ENCODE measurements around the gene GNAT2.

GNAT2 gene

GRCh38 chr1:109584766-109585165 is 34.6 kb downstream of the GNAT2 start:
- H3K9me3 ChIP-seq (ENCODE audit: low read length): no peaks in the 10 kb centered on the region
- no peaks in the 10 kb centered on the region for H3K4me1 ChIP-seq (ENCODE audit: insufficient read depth, low read length, severe bottlenecking)
- H3F3A ChIP-seq (ENCODE audit: insufficient read depth, low read length): no peaks in the 10 kb centered on the region
- H3K27ac ChIP-seq (ENCODE audit: low read depth, low read length, poor library complexity, severe bottlenecking): no peak overlapping the region
- peaks cover 87% of the 10 kb centered on the region for H3K36me3 ChIP-seq (ENCODE audit: insufficient read depth, low read length)
- H2AFZ ChIP-seq (ENCODE audit: low read length): no peak overlapping the region
- H3K4me3 ChIP-seq (ENCODE audit: low read depth, low read length, poor library complexity, severe bottlenecking): no peak overlapping the region
- no peaks in the 10 kb centered on the region for H3K79me2 ChIP-seq (ENCODE audit: insufficient read depth, low read length)
- H3K9me2 ChIP-seq (ENCODE audit: low read depth, low read length): no peaks in the 10 kb centered on the region
- no peaks in the 10 kb centered on the region for H4K20me1 ChIP-seq (ENCODE audit: insufficient read depth, low read length)
- no peak overlapping the region for H3K4me2 ChIP-seq (ENCODE audit: low read length)
- H3K27me3 ChIP-seq (ENCODE audit: insufficient read depth, low read length): no peaks in the 10 kb centered on the region
- no peak overlapping the region for H3K9ac ChIP-seq (ENCODE audit: low read length)
- TF ChIP-seq EZH2 (IDR thresholded peaks at IDR 0.05; ENCODE audit: borderline replicate concordance, low read length) (no peak), CTCF (IDR thresholded peaks at IDR 0.05; ENCODE audit: low read length) (no peak)

GRCh38 chr1:109582021-109582420 is 37.4 kb downstream of the GNAT2 start:
- Histone ChIP-seq H3K4me3 (ENCODE audit: low read depth, low read length, poor library complexity, severe bottlenecking) (no peak overlapping the region), H3K4me1 (ENCODE audit: insufficient read depth, low read length, severe bottlenecking) (no peaks in the 10 kb centered on the region), H3K9me3 (ENCODE audit: low read length) (no peaks in the 10 kb centered on the region), H3K27ac (ENCODE audit: low read depth, low read length, poor library complexity, severe bottlenecking) (no peak overlapping the region), H4K20me1 (ENCODE audit: insufficient read depth, low read length) (no peaks in the 10 kb centered on the region), H3K4me2 (ENCODE audit: low read length) (no peak overlapping the region), H3K27me3 (ENCODE audit: insufficient read depth, low read length) (no peaks in the 10 kb centered on the region), H3K9ac (ENCODE audit: low read length) (no peak overlapping the region), H3K9me2 (ENCODE audit: low read depth, low read length) (no peaks in the 10 kb centered on the region), H3F3A (ENCODE audit: insufficient read depth, low read length) (no peaks in the 10 kb centered on the region), H2AFZ (ENCODE audit: low read length) (no peak overlapping the region), H3K36me3 (ENCODE audit: insufficient read depth, low read length) (peaks cover 72% of the 10 kb centered on the region), H3K79me2 (ENCODE audit: insufficient read depth, low read length) (no peaks in the 10 kb centered on the region)
- TF ChIP-seq EZH2 (IDR thresholded peaks at IDR 0.05; ENCODE audit: borderline replicate concordance, low read length): no peak
- TF ChIP-seq CTCF (IDR thresholded peaks at IDR 0.05; ENCODE audit: low read length): no peak

- H3K27me3 ChIP-seq (ENCODE audit: insufficient read depth, low read length): no peaks in the 10 kb centered on the region
- no peaks in the 10 kb centered on the region; the same call in 1 of the 2 replicates for H3K79me2 ChIP-seq (ENCODE audit: insufficient read depth, low read length)
- H3F3A ChIP-seq (ENCODE audit: insufficient read depth, low read length): no peaks in the 10 kb centered on the region
- H4K20me1 ChIP-seq (ENCODE audit: insufficient read depth, low read length): no peaks in the 10 kb centered on the region
- no peak overlapping the region for H3K27ac ChIP-seq (ENCODE audit: low read depth, low read length, poor library complexity, severe bottlenecking)
- peaks cover 60% of the 10 kb centered on the region for H3K36me3 ChIP-seq (ENCODE audit: insufficient read depth, low read length)
- H3K9me2 ChIP-seq (ENCODE audit: low read depth, low read length): no peaks in the 10 kb centered on the region
- TF ChIP-seq EZH2 (IDR thresholded peaks at IDR 0.05; ENCODE audit: borderline replicate concordance, low read length) (no peak), CTCF (IDR thresholded peaks at IDR 0.05; ENCODE audit: low read length) (no peak)
- H2AFZ ChIP-seq (ENCODE audit: low read length): no peak overlapping the region
- H3K4me2 ChIP-seq (ENCODE audit: low read length): no peak overlapping the region
- no peak overlapping the region for H3K9ac ChIP-seq (ENCODE audit: low read length)
- no peak overlapping the region for H3K4me3 ChIP-seq (ENCODE audit: low read depth, low read length, poor library complexity, severe bottlenecking)
- no peaks in the 10 kb centered on the region for H3K9me3 ChIP-seq (ENCODE audit: low read length)
- H3K4me1 ChIP-seq (ENCODE audit: insufficient read depth, low read length, severe bottlenecking): no peaks in the 10 kb centered on the region
Measured at GRCh38 chr1:109579491-109579890, 39.9 kb downstream of the GNAT2 start.
